RCC 7860 (cell line): ENCODE results near the gene PNKP.

Source experiments
- DNase-seq: peaks from one replicate; pipeline ENCODE4 v3.0.0-alpha.2; 2015; ENCODE audit warnings: low spot score
- FAIRE-seq: peaks from 2 replicates; lab custom pipeline; 2012; peaks lifted over from hg19 to GRCh38; lab: Jason Lieb, UNC

PNKP gene

DNA sequence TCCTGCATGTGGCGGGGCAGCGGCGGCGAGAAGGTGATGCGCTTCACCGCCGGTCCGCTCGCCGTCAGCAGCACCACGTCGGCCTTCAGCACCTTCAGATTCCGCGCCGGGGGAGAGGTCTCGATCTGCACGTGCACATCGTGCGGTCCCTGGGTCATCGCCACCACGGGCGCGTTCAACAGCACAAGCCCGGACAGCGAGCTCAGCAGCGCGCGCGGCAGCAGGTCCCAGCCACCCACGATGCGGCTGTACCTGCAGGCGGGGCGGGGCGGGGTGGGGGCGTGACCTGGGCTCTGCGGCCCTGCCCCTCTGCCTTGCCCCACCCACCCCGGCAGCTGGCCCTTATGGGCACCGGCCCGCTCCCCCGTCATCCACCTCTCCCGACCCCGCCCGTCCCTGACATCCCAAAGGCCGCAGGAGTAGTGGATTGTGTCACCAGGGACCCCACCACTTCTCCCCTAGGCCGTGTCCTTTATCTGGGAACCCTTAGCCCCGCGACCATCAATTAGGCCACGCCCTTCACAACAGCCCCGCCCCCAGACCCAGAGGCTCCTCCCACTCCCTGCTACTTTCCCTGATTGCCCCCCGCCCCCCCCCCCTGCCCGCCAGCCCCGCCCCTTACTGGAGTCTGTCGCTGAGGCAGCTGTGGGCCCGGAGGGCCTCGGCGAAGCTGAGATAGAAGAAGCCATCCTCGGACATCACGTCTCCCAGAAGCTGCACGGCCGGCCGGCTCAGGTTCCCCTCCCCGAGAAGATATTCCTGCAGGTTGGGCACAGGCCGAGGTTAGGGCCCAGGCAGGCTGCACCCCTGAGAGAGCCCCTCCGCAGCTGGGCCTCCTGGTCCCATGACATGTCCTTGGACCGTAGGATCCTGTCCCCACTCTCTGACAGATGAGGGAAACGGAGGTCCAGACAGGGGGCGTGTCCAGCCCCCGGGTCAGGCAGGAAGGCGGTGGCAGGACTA lies 23.3 kb upstream of the PNKP start:
- no peak for FAIRE-seq
- no peak for DNase-seq

DNA sequence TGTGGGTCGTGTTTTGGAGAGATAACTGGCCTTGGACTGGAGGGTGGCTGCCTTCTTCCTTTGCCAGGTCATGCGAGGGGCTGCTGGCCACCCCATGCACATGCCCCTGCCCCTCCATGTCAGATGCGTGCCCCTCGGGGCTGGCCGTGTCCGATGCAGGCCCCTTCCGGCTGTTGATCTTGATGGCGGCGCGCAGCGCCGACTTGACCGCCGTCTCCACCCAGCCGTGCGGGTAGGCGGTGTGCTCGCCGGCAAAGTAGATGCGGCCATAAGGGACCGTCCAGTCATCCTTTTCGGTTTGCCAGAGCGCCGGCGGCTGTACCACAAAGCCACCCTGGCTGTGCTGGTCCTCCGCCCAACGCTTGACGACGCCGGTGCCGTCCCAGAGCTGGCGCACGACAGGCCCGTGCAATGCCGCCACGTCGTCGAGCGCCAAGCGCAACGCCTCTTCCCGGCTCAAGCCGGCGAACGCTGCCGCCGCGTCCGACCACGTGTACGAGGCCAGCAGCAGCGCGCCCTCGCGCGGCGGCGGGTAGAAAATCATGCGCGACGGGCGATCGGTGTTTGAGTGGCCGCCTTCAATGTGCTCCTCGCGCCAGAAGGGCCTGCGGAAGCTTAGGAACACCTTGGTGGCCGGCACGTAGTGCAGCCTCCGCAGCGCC lies 22.4 kb upstream of the PNKP start:
- no peak for DNase-seq
- no peak for FAIRE-seq

DNA sequence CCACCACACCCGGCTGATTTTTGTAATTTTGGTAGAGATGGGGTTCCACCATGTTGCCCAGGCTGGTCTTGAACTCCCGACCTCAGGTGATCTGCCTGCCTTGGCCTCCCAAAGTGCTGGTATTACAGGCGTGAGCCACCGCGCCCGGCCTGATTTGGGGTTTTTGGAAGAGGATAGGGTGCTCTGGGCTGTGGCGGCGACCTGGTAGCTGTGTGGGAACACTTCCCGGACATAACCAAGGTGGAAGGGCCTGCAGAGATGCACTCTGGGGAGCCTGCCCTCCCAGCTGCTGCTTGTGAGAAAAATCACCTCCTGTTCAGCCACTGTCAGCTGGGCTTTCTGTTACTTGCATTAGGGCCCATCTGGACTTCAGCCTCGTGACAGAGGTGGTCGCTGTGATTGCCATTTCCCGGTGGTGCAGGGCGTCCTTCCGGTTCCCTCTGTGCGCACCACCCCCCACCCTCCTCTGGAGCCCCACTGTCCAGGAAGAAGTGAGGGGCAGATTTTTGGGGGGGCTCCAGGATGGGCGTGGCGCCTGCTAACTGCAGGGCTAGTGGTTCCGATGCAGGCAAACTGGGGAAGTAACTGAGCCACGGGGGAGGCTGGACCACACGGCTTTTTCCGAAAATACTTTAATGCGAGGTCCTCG lies 21.8 kb upstream of the PNKP start:
- FAIRE-seq (no peak), DNase-seq (no peak)

DNA sequence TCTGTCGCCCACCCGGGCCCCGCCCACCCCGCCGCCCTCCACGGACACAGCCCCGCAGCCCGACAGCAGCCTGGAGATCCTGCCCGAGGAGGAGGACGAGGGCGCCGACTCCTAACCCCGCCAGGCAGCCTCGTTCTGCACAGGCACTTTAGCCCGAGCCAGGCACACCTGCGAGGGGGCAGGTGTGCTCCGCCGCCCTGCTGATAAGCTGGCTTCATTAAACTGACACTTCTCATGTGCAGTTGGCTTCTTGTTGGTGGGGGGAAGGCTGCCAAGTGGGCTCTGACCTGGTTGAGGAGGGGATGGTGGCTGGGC lies 21.1 kb upstream of the PNKP start:
- FAIRE-seq: no peak

DNA sequence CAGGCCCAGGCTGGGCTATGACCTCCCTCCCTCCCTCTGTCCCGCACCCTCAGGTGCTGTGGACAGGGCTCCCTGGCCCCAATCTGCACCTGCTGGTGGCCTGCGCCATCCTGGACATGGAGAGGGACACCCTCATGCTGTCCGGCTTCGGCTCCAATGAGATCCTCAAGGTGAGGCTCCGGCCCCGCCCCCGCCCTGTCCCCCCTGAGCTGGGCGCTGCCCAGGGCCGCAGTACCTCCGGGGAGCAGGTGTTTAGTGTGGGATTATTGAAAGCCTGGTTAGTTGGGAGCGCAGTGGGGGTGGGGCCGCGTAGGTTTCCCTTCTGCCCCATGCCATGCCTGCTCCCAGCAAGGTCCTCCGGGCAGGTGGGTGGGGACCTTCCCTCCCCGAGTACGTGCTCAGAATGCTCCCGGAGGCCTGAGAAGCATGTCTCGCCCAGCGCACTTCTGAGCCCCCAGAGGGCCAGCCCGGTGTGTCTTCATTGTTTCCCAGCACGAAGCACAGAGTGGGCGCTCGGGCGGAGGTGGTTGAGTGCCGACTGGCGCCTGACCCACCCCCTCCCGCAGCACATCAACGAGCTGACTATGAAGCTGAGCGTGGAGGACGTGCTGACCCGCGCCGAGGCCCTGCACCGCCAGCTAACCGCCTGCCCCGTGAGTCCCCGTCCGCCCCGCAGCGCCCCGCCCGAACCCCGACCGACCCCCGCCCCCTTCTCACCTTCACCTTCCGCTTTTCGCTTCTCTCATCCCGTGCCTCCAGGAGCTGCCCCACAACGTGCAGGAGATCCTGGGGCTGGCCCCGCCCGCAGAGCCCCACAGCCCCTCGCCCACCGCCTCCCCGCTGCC lies 20.5 kb upstream of the PNKP start:
- no peak for DNase-seq

More for the DNA sequence above, 21.1 kb upstream of the PNKP start:
- DNase-seq: no peak

DNA sequence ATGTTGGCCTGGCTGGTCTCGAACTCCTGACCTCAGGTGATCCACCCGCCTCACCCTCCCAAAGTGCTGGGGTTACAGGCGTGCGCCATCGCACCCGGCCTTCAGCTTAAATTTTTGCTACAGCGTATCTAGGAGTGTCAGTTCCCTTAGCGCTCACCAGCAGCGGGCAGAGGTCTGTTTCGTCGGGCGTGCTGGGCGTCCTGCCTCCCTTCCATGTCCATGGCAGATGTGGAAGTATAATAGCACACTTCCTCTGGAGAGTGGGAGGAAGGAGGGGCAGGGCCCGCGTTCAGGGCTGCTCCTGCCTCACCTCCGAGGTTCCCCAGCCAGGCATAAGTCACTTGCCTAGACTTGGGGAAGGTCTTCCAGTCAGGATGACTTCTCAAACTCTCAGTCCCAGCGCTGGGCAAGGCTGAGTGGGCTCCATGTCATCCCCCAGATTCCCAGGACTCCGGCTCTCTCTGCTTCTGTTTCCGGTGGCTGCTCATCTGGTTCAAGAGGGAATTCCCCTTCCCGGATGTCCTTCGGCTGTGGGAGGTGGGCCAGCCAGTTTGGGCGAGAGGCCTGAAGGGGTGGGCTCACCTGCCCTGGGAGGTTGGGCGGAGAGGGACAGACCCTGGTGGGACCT lies 19.8 kb upstream of the PNKP start:
- no peak for FAIRE-seq
- no peak for DNase-seq

More for the DNA sequence above, 20.5 kb upstream of the PNKP start:
- no peak for FAIRE-seq

DNA sequence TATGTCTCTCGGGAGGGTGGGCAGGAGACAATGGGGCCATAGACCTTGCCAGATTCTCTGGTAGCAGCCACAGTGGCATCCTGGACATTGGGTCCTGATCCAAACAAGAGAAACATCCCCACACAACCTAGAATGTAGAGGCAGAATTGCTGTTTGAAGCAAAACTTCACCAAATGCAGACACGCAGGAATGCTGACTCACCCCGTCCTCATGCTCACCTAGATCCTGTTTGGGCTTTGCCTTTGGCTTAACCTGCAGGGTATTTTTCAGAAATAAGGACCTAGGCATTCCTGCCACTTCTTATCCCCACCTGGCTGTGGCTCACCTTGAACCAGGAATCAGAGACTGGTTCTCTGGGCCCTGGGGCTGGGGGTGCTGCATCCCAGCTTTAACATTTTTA lies 17.4 kb upstream of the PNKP start:
- no peak for DNase-seq
- no peak for FAIRE-seq

DNA sequence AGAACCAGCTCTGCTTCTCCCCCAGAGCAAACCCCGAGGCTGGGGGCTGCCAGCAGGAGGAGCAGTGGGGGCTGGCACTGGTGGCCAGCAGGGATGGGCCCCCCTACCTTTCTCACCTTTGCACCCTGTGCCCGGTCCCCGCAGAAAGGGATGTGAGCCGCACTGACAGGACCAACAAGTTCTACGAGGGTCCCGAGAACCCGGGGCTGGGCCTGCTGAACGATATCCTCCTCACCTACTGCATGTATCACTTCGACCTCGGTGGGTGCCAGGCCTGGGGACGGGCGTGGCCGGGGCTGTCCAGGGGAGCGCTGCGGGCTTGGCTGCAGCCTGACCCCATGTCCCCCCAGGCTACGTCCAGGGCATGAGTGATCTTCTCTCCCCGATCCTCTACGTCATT lies 16.7 kb upstream of the PNKP start:
- FAIRE-seq (no peak), DNase-seq (no peak)

DNA sequence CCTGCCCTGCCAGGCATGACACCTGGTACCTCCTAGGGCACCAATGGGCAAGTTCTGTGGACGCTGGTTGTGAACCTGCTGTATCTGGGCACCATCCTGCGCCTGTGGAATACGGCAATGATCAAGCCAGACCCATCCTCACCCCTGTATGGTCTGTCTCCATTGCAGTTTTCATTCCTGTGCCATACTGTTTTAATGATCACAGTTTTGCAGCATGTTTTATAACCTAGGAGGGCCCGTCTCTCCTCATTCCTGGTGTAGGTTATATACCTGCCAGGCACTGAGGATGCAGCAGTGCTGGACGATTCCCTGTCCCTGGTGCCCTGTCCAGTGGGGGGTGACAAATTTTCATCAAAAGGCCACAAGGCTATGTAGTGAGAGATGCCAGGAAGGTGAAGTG lies 15.7 kb upstream of the PNKP start:
- no peak for FAIRE-seq
- no peak for DNase-seq

DNA sequence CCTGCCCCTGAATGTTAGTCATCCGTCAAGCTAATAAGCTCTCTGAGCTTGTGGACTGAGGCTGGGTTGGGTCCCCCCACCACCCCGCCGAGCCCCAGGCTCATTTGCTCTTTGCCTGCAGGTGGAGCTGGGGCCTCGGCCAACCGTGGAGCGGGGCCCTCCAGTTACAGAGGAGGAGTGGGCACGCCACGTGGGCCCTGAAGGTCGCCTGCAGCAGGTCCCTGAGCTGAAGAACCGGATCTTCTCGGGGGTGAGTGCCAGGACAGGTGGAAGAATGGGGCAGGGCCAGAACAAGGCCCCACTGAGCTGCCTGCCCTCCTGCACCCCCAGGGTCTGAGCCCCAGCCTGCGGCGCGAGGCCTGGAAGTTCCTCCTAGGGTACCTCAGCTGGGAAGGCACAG lies 15.3 kb upstream of the PNKP start:
- FAIRE-seq: no peak
- no peak for DNase-seq

DNA sequence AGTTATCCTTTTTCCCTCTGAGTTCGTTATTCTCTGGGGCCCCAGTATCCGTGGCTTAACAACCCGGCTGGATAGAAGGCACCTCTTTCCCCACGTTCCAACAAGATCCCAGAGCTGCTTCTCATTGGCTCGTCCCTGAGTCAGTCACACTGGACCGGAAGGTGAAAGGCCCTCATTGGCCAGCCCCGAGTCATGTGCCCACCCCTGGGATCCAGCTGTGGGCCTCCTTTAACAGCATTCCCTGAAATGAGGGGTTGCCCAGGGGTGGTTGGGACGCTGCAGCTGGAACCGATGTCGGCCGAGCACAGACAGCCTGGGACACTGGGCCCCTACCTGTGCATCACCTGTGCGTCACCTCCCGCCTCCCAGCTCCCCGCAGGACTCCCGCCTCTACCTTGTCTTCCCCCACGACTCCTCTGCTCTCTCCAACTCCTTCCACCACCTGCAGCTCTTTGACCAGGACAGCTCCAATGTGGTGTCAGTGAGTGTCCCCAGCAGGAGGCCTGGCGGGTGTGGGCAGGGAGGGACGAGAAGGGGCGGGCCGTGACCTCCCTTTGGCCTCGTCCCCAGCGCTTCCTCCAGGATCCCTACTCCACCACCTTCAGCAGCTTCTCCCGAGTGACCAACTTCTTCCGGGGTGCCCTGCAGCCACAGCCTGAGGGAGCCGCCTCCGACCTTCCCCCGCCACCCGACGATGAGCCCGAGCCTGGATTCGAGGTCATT lies 14.5 kb upstream of the PNKP start:
- DNase-seq: no peak
- no peak for FAIRE-seq

DNA sequence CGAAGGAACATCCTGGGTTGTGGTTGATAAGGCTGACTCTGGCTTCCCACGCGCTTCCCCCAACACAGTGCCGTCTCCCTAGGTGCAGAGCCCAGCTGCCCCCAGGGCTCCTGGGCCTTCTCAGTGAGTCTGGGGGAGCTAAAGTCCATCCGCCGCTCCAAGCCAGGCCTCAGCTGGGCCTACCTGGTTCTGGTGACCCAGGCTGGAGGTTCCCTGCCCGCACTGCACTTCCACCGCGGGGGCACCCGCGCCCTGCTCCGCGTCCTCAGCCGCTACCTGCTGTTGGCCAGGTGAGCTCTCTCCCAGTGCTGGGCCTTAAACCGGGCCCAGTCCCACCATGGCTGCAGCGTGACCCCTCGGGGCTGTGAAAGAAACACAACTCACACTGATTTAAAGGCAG lies 13.8 kb upstream of the PNKP start:
- FAIRE-seq (no peak), DNase-seq (no peak)

DNA sequence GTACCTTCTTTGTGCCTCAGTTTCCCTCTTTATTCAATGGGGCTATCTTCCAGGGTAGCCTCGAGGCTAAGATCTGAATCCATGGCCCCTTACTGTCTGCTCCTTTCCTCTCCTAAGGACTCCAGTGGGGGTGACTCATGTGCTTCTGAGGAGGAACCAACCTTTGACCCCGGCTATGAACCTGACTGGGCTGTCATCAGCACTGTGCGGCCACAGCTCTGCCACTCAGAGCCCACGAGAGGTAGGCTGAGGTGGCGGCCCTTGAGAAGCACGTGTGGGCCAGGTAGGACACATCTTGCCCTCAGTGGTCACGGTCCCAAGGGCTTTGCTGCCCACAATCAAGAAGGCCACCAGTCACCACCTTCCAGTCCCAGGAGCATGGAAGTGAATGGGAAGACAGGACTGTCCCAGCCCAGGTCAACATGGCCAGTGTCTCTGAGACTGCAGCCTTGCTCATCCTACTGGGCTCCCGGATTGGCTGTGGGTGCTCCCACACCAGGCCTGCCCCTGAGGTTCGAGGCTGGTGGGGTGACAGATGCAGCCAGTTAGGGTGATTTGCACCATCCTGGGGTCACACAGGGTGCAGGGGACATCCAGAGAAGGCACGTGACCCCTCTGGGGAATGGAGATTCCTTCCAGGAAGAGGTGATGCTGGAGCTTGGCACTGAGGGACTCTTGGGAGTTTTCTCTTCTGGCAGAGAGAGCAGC lies 12.9 kb upstream of the PNKP start:
- no peak for FAIRE-seq
- no peak for DNase-seq

DNA sequence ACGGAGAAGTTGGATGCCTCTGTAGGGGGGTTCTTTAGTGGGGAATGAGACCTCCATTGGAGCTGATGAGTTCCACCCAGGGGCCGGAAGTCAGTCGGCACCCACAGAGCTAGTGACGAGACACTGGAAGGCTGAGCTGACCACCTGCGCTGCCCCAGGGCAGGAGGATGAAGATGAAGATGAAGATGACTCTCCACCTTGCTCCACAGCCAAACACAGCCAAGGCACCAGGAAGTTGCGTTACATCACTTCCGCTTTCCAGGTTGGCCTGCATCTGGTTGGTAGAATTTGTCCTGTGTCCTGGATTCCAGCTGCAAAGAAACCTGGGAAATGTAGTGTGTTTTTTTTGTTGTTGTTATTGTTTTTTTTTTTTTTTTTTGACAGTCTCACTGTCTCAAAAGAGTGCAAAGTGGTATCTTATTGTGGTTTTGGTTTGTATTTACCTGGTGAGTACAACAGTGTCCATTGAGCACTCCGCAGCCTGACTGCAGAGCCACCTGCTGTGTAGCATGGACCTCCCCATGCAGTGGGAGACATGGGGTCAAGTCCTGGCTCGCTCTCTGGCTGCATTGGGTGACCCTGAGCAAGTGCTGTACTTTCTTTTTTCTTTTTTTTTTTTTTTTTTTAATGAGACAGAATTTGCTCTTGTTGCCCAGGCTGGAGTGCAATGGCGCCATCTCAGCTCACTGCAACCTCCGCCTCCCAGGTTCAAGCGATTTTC lies 12.0 kb upstream of the PNKP start:
- DNase-seq (no peak), FAIRE-seq (no peak)

DNA sequence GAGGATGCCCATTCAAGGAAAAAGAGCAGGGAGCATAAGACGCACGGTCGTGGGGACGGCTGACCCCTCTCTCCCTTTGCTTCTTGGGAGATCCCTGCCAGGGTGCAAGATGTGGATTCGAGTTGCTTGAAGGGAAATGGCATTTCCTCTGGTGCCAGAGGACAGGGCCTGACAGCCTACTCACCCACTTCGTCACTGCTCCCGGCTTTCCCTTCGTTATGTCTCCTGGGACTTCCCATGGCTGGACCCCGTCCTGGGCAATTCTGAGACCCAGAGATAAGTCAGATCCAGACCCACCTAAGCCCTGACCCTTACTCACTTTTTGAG lies 11.3 kb upstream of the PNKP start:
- FAIRE-seq (no peak), DNase-seq (no peak)

DNA sequence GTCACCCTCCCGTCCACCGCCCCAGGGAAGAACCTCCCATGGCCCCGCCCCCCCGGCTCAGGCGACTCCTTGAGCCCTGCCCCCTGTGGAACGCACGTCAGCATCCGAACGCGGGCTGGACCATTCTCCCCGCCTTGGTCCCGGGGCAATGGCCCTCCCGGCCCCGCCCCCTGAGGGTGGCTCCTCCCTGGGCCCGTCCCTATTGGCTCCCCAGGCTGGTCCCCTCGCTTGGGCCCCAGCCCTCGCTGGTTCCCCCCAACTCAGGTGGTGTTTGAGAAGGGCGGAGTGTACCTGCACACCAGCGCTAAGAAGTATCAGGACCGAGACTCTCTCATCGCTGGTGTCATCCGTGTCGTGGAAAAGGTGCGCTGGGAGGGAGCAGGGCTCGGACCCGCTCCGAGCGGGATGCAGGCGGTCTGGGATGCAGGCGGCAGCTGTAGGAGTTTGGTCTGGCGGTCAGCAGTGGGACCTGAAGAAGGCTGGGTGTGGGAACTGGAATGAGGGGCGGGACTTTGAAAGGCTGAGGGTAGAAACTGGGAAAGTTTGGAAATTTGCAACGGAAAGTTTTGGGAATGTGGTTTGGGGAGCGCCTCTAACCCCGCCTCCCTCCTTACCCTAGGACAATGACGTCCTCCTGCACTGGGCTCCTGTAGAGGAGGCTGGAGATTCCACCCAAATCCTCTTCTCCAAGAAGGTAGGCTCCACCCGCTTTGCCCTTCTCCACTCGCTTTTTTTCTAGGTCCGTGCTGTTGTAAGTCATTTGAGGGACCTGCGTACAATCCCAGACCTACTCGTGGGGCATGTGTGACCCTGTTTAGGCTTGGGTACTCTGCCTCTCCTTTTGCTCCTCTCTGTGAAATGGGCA lies 10.7 kb upstream of the PNKP start:
- FAIRE-seq (no peak), DNase-seq (peak; percentile 82)

DNA sequence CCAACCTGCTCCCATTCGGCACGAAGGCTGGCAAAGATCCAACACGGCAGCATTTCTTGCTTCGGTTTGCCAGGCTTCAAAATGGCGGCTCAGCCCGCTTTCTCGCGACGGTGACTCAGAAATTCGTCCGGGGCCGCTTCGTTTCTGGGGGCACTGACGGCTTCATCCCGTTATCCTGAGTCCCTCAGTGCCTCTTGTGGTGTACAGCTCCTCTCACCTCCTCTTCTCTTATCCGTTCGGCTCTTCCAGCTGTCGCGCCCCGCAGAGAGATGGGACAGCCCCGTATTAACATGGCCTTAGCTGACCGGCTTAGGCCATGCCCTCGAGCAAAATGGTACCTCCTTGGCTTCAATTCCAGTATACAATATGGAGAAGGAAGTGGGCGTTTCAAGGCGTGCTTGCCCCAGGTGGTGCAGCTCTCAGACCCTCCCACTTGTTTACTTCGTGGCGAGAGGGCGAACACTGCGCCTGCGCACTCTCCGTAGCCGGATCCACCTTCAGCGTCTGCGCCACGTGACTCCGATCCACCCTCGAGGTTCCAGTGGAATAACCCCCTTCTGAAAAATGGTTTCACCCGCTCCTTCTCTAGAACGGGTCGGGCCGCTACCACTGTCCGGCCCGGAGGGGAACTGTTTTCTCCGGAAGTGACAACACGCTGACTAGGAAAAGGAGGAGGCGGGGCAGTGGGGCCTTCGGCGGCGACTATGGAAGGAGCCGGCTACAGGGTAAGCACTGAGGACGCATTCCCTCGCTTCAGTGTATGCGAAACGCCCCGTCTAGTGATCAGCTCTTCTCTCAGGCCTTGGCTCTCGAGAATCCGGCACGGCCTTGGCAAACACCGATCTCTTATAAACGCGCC lies 9.9 kb upstream of the PNKP start, which contains the start of the genes AKT1S1 and TBC1D17:
Gene AKT1S1 (minus strand): TSS at position 336 of the 859 bp plus-strand sequence. CDS start 4,060 bp downstream, outside the sequence.
Gene TBC1D17 (plus strand): TSS at position 683 of the 859 bp plus-strand sequence. CDS start 22 bp downstream, at position 705.
- peak; percentile 91 for FAIRE-seq
- peak; percentile 98 for DNase-seq
